Measurements from ENCODE around the gene CPN2.

The CPN2 gene

DNA sequence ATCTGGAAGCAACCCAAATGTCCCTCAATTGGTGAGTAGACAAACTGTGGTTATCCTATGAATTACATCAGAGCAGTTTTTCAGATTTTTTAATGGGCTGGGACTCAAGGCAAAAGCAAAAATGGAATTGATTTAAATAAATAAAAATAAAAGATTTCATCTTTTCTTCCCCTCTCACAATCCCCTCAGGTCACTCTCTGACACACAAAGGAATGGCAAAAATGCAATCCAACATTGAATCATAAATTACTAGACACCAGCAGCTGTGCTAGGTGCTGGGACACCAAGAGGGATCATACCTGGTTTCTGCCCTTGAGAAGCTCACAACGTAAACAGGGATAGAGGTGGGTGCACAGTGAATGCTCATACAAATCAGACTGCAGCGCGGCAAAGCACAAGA, 58.8 kb downstream of the CPN2 start:
- no peak for DNase-seq
